ENCODE measurements around the gene CCM2L. TPM values are rescaled to one million over a fixed set of nuclear protein-coding genes. Genes with fewer than 3 reads are reported as not detected.

Gene CCM2L
- 2.5 and 2.9 TPM in 2 replicates for polyA plus RNA-seq (2014; cell fraction: cytosol; rRNA removed)
- polyA plus RNA-seq (2014; cell fraction: nucleus; rRNA removed), result 0.90 and 2.4 TPM in 2 replicates

DNA sequence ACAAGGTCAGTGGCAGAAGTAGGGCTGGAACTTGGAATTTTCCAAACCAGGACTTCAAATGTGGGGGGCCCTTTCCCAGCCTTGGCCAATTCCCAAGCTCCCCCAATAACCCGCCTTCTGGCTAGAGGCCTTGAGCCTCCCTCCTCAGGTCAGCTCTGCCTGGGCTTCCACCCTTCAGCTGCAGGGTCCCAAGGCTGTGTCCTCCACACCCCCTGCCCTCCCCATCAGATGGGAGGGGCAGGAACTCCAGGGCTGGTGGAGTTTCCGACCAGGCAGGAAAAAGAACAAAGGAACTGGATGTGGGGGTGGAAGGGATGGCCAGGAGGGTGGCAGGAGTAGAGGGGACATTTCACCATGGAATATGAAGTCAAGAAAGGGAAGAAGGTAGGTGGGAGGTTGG, at the start of gene CCM2L:
Gene CCM2L (plus strand): TSS at position 338 of the 400 bp plus-strand sequence. CDS start 17 bp downstream, at position 355.
- DNase-seq (ENCODE audit: low spot score), result no peak

DNA sequence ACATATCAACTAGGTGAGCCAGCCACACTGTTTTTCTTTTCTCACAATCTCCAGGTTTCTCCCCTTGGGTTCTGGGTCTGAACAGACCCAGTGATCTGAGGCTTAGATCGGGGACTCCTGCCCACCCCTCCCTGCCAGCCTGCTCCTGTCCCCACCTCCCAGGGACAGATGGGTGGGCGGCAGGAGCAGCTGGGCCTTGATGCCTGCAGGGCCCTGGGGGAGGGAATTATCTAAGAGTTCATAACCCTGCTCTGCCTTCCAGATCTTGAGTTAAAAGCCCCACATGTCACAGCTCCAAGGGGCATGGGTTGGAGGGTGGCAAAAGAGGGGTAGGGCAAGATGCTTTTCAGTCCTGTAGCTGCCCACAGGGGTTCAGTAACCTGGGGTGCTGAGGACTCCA, 47.5 kb upstream of the CCM2L start:
- no peak for DNase-seq (ENCODE audit: low spot score)

DNA sequence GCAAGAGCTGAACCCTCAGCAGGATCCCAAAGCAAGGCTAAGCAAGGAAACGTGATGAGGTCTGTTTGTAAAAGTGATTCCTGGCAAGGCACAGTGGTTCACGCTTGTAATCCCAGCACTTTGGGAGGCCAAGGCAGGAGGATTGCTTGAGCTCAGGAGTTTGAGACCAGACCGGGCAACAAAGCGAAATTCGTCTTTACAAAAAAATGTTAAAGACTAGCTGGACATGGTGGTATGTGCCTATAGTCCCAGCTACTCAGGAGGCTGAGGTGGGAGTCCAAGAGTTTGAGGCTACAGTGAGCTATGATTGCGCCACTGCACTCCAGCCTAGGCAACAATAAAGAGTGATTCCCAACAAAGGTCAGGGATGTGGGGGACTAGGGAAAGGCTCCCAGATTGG, 46.3 kb upstream of the CCM2L start:
- no peak for DNase-seq (ENCODE audit: low spot score)

DNA sequence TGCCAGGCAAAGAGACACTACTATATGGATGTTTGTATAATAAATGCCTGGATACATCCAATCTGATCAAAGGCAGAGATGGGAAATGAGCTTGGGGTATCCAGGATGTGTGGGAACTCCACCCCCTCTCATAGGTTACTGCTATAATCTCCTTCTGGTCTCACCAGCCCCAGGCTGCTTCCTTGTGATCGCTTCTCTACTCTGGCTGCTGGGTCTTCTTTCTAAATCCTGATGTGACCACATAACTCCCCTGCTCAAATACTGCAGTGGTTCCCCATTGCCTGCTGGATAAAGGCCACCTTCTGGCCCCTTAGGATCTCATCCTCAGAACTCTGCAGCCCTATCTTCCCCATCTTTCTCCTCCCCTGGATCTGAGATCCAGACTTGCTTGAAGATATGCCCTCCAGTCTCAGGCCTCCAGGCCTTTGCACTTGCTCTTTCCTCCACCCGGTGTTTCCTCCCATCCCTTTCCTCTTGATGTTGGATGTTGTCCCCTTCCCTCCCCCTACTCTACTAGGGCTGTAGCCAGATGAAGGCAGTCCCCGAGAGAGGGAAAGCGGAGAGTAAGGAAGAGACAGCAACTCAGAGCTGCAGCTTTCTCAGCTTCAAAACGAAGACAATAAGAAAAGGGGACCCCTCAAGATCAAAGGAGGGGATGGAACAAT, 43.1 kb upstream of the CCM2L start:
- peak; percentile 54 for DNase-seq (ENCODE audit: low spot score)

DNA sequence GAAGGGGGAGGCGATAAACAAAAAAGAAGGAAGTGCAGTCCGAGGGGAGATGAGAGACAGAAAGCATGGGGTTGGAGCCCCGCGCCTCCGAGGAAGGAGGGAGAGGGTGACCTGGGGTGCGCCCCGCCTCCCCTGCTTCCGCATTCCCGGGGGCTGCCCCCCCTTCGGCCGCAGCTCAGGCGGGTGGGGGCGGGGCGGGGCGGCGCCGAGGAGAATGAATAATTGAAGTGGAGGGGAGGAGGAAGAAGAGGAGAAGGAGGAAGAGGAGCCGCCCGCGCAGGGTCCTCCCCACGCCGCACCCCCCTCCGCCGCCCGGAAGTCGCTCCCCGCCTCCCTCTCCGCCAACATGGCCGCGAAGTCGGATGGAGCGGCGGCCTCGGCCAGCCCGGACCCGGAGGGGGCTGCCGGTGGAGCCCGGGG, 42.4 kb upstream of the CCM2L start, which contains the start of gene XKR7:
Gene XKR7 (plus strand): TSS at position 322 of the 420 bp plus-strand sequence. CDS start 25 bp downstream, at position 347.
- peak; percentile 65 for DNase-seq (ENCODE audit: low spot score)

DNA sequence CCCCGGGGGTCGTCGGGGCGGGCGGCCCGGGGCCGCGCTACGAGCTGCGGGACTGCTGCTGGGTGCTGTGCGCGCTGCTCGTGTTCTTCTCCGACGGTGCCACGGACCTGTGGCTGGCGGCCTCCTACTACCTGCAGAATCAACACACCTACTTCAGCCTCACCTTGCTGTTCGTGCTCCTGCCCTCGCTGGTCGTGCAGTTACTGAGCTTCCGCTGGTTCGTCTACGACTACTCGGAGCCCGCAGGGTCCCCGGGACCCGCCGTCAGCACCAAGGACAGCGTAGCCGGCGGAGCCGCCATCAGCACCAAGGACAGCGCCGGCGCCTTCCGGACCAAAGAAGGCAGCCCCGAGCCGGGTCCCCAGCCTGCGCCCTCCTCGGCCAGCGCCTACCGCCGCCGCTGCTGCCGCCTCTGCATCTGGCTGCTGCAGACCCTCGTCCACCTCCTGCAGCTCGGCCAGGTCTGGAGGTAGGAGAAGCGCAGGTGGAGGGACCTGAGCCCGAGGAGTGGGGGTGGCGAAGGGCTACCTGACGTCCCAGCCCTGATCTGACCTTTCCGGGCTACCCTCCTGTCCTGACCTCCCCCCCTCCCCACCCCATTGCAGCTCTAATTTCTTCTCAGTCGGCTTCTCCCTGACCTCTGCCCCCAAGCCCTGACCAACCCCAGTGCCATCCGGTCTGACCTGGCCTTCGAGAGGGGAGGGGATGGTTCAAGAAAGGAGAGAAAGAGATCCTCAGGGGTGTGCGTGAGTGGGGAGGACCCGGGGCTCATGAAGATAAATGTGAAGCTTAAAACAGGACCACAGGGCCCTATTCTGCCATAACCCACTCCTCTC, 41.7 kb upstream of the CCM2L start:
- DNase-seq (ENCODE audit: low spot score), result peak; percentile 60

DNA sequence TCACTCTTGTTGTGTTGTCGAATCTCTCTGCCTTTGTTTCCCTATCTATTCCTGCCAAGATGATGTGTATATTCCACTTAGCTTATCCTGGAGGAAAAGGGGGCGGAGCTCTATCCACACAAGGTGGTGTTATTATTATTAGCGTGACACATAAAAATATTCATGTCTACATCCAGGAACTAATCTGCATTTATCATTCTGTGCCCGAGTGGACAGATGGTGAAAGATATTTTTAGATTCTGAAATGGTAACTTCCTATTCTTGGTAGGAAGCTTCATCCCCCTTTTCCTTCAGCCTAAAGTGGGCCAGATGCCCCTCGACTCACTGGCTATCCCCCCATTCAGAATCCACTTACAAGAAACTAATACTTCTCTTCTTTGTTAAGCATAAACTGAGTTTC, 40.2 kb upstream of the CCM2L start:
- DNase-seq (ENCODE audit: low spot score), result no peak

DNA sequence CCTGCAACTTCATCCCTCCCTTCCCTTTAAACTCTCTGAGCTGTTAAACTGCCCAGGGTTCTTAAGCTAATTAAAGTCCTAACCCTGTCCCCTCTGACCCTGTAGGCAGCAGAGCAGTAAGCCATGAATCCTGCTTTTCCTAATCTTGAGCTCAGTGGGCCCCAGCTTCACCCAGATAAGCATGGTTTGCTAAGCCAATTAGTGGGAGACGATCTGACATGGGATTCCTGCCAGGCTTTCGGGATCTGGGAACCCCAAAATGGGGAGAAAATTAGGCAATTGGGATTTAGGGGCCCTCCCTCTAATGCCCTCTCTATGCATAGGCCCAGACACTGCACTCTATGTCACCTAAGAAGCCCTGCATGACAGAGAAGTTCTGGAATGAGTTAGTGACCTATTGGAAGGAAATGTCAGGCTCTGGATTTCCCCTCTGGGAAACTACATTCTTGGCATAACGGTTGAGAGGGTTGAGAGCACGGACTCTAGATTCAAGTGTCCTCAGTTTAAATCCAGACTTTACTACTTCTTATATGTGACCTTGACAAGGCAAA, 37.7 kb upstream of the CCM2L start:
- DNase-seq (ENCODE audit: low spot score), result no peak

DNA sequence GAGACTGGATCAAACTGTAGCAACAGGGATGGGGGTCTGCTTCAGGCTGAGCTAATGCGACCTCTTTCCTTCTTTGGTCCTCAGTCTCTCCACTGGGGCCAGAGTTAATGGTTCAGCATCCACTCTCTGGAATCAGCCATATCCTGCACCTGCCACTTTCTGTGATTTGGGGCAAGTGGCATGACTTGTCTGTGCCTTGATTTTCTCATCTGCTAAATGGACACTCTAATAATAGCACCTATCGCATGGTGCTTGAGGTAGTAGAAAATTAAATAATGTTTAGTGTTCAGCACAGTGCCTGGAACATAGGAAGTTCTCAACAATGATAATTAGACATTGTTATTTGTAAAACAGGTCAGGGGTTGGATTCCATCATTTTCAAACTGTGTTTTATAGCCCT, 35.9 kb upstream of the CCM2L start:
- DNase-seq (ENCODE audit: low spot score), result no peak

DNA sequence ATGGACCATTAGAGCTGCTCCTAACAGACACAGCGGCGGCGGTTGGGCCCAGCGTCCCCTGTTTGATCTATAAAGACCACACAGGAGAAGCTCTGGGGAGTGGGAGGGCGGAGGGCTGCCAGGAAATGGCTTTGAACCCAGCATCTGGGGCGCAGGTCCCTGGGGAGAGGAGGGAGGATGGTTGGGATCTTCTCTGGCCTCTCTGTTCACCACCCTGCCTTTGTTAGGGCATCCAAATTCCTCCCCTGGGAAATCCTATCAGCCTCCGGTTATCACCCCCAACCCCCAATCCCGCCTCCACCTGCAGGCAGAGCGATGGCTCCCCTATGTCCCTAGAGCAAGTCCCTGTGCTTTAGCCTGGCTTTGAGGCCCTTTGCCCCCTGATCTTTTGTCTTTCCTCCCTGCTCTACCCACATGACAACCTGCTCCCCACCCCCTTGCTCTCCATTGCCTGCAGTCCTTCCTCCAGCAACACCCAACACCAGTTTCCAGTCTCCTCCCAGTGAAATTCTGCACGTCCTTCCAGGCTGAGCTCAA, 35.2 kb upstream of the CCM2L start:
- DNase-seq (ENCODE audit: low spot score), result no peak

DNA sequence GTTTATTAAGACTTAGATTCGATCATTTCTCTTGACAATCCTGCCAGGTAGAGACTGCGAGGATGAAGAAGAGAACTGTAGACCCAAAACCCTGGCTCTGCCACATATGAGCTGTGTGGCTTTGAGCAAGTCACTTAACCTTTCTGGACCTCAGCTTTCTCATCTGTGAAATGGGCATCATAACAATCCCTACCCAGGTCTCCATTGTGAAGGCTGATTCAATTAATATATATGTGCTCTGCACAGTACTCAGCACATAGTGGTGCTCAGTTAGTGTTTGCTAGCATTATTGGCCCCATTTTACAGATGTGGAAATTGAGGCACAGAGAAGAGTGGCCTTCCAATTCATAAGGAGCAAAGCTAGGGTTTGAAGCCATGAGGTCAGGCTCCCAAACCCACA, 34.4 kb upstream of the CCM2L start:
- no peak for DNase-seq (ENCODE audit: low spot score)

DNA sequence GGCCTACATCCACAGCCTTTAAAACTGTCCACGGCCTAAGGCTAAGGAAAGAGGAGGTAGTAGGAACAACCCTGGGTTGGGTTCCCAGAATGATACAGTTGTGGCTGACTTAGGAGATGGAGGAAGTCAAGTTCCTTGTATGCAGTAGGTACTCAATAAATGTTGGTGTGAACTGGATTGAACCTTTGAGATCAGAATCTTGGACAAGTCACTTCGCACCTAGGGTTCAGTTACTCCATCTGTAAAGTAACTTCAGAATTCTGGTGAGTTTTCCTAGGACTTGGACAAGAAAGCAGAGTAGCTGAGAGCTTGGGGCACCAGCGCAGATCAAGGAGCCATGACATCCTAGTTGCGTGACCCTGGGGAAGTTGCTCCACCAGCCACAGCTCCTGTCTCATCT, 33.2 kb upstream of the CCM2L start:
- DNase-seq (ENCODE audit: low spot score), result no peak

DNA sequence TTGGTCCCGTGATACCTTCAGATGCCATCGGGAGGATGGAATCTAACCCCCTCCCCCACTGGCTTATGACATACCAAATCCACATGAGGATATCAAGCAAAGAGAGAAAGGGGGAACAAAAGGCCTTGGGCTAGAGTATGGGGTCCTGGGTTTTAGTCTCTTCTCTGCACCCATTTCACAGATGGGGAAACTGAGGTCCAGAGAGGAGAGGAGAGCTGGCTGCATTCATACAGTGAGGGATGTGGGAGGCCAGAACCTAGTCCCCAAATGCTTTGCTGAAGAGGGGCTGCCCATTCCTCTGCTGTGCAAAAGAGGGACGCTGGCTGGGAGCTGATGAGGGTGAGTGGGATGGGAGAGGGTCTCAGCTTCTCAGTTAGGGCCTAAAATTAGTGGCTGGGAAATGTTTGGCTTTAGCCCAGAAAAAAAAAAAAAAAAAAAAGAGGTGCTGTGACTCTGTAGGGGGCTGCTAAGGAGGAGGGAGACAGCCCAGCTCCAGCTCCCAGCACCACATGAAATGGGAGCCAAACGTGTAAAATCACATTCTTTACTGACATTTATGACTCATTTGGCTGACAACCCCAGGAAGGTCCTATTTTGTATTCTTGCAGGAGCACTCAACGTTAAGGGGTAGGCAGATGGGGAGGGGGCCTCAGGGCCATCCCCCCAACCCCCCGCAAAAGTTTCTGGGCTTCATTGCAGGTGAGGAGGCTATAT, 30.4 kb upstream of the CCM2L start:
- no peak for DNase-seq (ENCODE audit: low spot score)

DNA sequence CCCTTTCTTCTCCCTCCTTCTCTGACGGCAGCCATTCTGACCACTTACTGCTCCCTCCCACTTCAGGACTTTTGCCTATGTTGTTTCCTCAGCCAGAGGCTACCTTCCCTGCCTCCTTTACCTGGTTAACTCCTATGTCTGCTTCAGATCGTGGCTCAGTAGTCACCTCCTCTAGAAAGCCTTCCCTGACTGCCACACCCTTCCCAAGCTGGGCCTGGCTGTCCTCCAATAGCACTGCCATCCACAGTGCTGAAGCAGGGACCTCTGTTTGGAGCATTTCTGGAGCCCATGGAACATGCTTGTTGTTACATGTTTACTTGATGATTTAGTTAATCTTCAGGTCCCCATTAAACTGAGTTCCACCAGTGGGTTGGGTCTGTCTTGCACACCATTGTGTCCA, 28.5 kb upstream of the CCM2L start:
- DNase-seq (ENCODE audit: low spot score), result no peak

DNA sequence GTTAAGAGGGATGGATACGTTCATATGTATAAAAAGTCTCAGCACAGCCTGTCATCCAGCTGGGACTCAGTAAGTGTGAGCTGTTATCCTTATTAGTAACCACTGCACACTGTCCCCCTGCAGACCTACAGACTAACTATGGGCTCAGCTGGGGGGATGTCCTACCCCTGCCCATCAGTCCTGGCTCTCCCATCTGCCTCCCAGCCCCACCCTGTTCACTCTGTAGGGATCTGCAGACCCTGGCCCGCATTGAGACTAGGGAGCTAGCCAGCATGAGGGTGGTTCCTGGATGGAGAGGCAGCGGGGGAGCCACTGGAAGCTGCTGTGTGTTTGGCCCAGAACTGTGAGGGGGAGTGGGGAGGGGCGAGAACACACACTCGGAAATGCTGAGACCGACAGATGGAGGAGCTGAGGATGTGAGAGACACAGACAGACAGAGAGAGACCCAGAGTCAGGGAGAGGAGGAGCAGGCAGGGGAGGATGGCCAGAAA, 25.2 kb upstream of the CCM2L start:
- no peak for DNase-seq (ENCODE audit: low spot score)

DNA sequence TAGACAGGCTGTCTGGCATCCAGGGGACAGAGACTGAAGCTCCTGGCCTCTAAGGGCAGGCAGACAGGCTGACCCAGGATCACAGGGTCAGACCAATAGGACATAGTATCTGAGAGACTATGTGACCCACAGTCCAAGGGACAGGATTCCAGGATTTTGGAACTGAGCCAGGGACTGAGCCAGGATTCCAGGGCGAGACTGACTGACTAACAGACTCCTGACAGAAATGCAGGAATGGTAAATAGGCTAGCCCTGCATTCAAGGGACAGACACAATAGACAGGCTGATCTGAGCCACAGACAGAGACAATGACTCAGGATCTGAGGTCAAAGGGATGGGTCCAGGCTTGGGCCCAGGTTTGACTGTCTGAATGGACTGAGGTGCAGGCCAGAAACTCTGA, 22.5 kb upstream of the CCM2L start:
- no peak for DNase-seq (ENCODE audit: low spot score)

DNA sequence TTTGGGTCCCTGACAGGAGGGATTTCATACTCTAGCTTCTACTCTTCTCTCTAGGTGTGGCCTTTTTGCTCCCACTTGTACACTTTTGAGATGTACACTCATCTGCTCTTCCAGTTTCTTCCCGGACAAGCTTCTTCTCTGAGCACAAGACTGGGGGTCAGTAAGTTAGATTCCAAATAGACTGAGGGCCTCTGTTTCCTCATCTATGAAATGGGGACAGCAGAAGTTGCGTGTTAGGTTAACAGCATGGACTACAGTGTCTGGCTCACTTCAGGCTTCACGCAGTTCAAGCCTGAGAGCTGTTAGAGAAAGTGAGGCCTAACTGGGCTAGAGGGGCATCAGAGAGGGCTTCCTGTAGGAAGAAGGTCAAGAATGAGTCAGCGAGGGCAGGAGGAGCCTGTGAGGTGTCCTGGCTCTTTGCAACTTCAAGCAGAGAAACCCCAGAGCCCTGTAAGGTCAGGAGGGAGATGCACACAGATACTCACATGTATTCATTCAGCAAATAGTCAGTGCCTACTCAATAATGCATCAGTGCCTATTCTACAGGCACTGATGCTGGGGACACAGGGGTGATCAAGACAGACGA, 21.7 kb upstream of the CCM2L start:
- no peak for DNase-seq (ENCODE audit: low spot score)

DNA sequence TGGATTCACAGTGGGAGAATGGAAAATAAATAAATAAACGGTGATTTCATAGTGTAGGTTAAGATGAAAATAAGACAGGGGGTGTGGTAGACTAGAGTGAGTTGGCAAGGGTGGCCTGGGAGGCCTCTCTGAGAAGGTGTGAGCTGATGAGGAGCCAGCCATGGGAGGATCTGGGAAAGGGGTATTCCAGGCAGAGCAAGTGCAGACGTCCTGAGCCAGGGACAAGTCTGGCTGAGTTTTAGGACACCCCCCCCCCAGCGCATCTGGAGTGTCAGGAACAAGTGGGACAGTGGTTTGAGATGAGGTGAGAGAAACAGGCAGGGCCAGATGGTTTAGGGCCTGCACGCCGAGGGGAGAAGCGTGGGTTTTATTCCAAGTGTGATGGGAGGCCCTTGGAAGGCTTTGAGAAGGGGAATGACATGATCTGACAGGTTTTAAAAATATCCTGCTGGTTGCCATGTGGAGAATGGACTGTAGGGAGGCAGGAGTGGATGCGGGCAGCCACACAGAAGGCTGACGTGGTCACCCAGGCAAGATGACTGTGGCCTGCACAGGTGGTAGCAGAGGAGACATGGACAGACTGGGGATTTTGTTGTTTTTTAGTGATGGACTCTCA, 21.1 kb upstream of the CCM2L start:
- DNase-seq (ENCODE audit: low spot score), result no peak

DNA sequence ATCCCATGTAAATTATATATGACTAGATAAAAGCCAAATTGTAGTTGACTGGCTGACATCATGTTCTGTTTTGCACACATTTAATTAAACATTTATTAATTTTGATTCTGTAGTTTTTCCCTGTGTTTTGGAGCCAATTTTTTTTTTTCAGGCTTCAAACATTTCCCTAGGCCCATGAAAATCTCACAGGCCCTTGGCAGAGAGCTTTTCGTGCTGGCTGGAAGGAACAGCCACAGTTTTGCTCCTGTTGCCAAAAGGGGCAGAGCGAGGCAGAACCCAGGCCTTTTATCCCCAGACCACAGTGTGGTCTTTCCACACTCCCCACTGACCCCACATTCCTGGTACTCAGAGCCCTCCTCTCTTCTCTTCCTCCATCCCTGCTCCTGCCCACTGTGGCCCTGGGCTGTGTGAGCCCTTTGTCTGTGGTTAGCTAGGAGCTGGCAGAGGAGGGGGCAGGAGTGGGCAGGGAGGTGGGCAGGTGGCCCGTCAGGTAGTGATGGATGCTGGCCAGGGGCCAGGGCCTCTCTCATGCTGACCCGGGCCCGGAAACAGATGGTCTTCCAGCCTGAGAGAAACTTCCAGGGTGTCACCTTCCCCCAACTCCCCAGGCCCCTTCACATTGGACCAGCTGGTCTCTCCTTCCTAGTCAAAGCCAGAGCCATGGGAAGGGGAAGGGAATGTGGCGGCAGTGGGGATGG, 19.4 kb upstream of the CCM2L start:
- DNase-seq (ENCODE audit: low spot score), result no peak

DNA sequence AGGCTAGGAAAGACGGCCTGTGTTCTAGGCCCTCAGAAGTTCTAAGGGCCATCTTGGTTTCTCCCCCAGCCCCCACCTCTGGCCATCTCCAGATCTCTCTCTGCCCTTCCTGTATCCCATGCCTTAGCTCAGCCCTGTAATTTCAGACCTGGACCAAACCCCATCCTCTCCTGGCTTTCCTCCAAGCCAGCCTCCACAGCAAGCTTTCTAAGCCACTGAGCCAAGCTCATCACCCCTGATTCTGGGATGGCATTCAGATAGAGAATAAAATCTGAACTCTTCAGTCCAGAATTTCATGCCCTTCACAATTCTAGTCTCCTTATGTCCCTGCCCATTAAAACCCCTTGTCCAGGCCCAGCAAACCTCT, 18.9 kb upstream of the CCM2L start:
- no peak for DNase-seq (ENCODE audit: low spot score)

All from SK-N-DZ (cell line).